Duodenal mucosa (tissue), 2 donors: ENCODE results near the gene SCNN1A.
A peak's percentile ranks its signal among the peaks of the same experiment; 100 is the strongest.

Experiments
- H3K27ac ChIP-seq: one replicate; pipeline ENCODE4 v1.7.0; 2013; ENCODE audit warnings: low read depth, low read length
- H3K27me3 ChIP-seq, 2 donors: one replicate each; pipeline ENCODE4 v1.7.0; 2013; ENCODE audit warnings: low read length in 2 of 2, control low read depth in 1 of 2; ENCODE audit not compliant: insufficient read depth in 2 of 2, control insufficient read depth in 1 of 2
- H3K36me3 ChIP-seq, 2 donors: one replicate each; pipeline ENCODE4 v1.7.0; 2013; ENCODE audit warnings: low read length in 2 of 2, control low read depth in 1 of 2; ENCODE audit not compliant: insufficient read depth in 2 of 2, control insufficient read depth in 1 of 2
- H3K4me1 ChIP-seq, 2 donors: one replicate each; pipeline ENCODE4 v1.7.0; 2013; ENCODE audit warnings: low read length in 2 of 2, control low read depth in 1 of 2; ENCODE audit not compliant: insufficient read depth in 2 of 2, control insufficient read depth in 1 of 2
- H3K4me3 ChIP-seq, 2 donors: one replicate each; pipeline ENCODE4 v1.7.0; 2013; ENCODE audit warnings: low read length in 2 of 2, low read depth in 1 of 2
- H3K9ac ChIP-seq, 2 donors: one replicate each; pipeline ENCODE4 v1.7.0; 2013; ENCODE audit warnings: low read length in 2 of 2, low read depth in 1 of 2
- H3K9me3 ChIP-seq, 2 donors: one replicate each; pipeline ENCODE4 v1.7.0; 2013; ENCODE audit warnings: low read length in 2 of 2, control low read depth in 1 of 2; ENCODE audit not compliant: control insufficient read depth in 1 of 2

The SCNN1A gene

DNA sequence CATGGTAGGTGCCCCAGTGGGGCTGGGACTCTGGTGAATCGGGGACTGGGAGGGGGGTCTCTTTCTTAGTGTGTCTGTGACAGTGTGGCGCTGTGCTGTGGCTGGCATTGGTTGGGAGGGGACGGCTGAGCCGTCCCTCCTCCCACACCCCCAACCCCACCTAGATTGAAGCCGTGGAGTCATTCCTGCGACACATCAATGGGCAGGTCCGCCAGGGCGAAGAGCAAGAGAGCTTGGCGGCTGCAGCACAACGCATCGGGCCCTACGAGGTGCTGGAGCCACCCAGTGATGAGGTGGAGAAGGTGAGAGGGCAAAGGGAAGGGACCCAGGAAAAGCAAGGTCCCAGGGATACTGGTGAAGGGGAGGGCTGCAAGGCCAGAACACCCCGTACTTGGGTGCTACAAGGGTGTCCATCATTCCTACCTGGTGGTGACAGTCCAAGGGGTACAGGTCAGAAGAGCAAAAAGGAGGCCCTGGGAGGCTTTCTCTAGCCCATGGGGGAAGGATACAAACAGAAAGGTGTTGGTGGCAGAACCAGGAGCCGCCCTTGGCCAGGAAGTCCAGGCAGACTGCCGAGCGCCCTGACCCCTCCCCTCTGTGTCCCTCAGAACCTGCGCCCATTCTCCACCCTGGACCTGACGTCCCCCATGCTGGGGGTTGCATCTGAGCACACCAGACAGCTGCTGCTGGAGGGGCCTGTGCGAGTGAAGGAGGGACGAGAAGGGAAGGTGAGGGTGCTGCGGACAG, 57.5 kb downstream of the SCNN1A start:
- Histone ChIP-seq H3K4me1 (peaks cover 7 to 14% of the 10 kb centered on the region in 2 donors), H3K27ac (no peak overlapping the region), H3K36me3 (peaks cover 12 to 74% of the 10 kb centered on the region in 2 donors), H3K4me3 (no peak overlapping the region), H3K9me3 (no peaks in the 10 kb centered on the region), H3K9ac (no peak overlapping the region), H3K27me3 (no peaks in the 10 kb centered on the region)

DNA sequence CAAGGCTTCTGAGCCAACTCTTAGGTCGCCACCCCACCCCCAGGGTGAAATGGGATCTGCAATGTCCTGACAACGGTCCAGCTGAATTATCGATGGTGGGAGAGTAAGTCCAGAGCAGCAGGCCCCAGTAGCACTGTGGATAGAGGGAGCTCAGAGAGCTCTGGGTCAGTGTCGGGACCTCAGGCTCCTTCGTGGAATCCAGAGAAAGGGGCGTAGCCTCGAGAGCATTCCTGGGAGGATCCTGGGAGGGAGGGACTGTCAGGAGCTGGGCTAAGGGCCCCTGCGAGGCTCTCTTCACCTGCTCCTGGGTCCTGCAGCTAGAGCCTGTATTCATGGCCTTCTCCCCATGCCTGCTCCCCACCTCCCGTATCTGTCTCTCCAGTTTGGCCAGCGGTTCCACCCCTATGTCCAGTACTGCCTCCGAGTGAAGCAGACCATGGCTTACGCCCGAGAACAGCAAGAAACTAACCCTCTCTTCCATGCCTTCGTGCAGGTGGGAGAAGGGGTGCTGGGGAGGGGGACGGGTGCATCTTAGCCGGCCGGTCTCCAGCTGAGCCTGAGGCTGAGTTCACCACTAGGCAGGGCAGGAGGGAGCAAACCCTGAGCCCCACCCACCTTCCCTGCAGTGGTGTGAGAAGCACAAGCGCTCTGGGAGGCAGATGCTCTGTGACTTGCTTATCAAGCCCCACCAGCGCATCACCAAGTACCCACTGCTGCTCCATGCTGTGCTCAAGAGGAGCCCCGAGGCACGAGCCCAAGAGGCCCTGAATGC, 58.3 kb downstream of the SCNN1A start:
- Histone ChIP-seq H3K4me3 (no peak overlapping the region), H3K9ac (no peak overlapping the region)

DNA sequence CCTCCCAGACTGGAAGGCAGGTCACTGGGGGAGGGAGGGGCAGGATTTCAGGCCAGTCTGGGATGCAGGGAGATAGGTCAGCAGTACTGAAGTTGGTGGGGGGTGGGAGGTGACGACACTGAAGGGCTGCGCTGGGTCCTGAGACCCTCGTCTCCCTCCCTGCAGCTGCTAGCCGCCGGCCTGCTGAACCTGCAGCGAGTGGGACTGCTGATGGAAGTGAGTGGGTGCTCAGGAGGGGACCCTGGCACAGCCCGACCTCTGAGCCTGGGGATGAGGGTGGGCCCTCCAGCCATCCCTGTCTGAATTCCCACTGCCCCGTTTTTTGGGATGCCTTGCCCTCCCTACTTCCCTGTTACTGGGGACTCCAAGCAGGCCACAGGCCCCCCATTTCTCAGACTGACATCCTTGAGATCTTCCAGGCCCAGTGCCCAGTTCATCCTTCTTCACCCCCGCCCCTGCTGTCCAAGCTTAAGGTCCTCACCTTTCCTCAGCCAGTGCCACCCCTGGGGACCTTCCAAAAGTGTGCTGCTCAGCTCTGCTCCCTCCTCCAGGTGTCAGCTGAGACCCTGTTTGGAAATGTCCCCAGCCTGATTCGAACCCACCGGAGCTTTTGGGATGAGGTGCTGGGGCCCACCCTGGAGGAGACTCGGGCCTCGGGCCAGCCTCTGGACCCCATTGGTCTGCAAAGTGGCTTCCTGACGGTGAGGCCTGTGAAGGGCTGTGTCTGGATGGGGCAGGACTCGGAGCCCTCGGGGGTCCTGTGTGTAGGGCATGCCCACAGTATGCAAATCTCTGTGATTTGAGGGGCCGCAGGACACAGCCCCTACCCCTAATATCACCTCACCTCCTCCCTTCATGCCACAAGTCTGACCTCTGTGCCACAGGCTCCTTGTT, 59.4 kb downstream of the SCNN1A start:
- Histone ChIP-seq H3K9me3 (no peaks in the 10 kb centered on the region), H3K36me3 (peaks cover 12 to 69% of the 10 kb centered on the region in 2 donors), H3K27ac (no peak overlapping the region), H3K27me3 (no peaks in the 10 kb centered on the region), H3K4me3 (no peak overlapping the region), H3K9ac (no peak overlapping the region), H3K4me1 (peaks cover 20 to 22% of the 10 kb centered on the region in 2 donors)

More for the DNA sequence above, 58.3 kb downstream of the SCNN1A start:
- no peak overlapping the region for H3K27ac ChIP-seq
- peaks cover 12 to 74% of the 10 kb centered on the region in 2 donors for H3K36me3 ChIP-seq
- H3K27me3 ChIP-seq = no peaks in the 10 kb centered on the region
- peaks cover 15 to 18% of the 10 kb centered on the region in 2 donors for H3K4me1 ChIP-seq
- no peaks in the 10 kb centered on the region for H3K9me3 ChIP-seq

DNA sequence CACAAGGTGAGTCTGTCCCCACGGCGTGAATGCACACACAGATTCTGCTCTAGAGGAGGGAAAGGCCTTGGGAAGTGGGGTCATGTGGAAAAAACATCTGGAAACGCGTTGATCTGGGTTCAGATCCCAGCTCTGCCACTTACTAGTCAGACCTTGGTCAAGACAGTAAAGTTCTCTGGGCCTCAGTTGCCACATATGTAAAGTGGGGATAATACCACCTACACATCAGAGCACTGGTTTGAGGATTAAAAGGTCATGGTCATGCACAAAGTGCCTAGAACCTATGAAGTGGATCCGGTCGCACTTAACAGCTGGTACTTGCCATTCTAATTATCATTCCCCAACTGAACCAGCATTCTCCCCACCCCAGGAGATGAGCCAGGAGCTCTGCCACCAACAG, 60.2 kb downstream of the SCNN1A start:
- Histone ChIP-seq H3K9ac (no peak overlapping the region), H3K9me3 (no peaks in the 10 kb centered on the region), H3K36me3 (peaks cover 12 to 64% of the 10 kb centered on the region in 2 donors), H3K27ac (no peak overlapping the region), H3K4me3 (no peak overlapping the region), H3K27me3 (no peaks in the 10 kb centered on the region), H3K4me1 (peaks cover 20 to 22% of the 10 kb centered on the region in 2 donors)

DNA sequence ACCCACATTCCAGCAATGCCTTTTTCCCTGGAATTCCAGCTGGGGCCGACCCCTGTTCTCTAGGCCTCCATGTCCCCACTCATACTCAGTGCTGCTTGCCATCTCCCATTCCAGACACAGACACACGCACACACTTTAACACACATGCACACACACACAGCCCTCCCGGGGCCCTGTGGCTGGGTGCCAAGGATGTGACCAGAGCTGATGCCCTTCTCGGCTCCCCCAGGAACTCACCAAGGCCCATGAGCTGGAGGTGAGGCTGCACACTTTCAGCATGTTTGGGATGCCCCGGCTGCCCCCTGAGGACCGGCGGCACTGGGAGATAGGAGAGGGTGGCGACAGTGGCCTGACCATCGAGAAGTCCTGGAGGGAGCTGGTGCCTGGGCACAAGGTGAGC, 60.6 kb downstream of the SCNN1A start:
- no peaks in the 10 kb centered on the region for H3K27me3 ChIP-seq
- H3K4me1 ChIP-seq = peaks cover 20 to 22% of the 10 kb centered on the region in 2 donors
- H3K4me3 ChIP-seq = no peak overlapping the region
- H3K27ac ChIP-seq = no peak overlapping the region
- H3K36me3 ChIP-seq = peaks cover 12 to 60% of the 10 kb centered on the region in 2 donors
- no peak overlapping the region for H3K9ac ChIP-seq
- H3K9me3 ChIP-seq = no peaks in the 10 kb centered on the region

DNA sequence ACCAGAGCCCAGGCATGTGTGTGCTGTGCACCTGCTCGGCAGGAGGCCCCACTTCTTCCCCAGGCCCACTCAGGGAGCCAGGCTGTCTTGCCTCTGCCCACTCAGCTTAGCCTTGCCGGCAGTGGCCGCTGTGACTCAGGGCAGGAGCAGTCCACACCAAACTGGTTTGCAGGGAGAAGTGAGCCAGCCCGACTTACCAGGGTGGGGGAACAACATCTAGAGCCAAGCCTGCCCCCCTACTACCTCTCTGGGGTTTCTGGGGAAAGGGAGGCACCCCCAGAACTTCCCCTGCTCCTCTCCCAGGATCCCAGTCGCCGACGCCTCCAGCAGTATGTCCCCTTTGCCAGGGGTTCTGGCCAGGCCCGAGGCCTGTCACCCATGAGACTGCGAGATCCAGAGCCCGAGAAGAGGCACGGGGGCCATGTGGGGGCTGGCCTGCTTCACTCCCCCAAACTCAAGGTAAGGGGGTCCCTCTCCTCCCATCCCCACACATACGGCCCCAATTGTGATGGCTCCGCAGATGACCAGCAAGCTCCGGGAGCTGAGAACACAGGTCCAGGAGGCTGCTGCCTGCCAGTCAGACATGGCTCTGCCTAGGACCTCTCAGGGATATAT, 61.9 kb downstream of the SCNN1A start:
- H3K4me1 ChIP-seq = peaks cover 29 to 31% of the 10 kb centered on the region in 2 donors
- H3K4me3 ChIP-seq = peak overlapping the region; percentile 30 to 46
- peak overlapping the region; percentile 65 to 92 for H3K9ac ChIP-seq
- peak overlapping the region; percentile 68 for H3K27ac ChIP-seq
- H3K9me3 ChIP-seq = no peaks in the 10 kb centered on the region
- peaks cover 7 to 48% of the 10 kb centered on the region in 2 donors for H3K36me3 ChIP-seq
- no peaks in the 10 kb centered on the region for H3K27me3 ChIP-seq

DNA sequence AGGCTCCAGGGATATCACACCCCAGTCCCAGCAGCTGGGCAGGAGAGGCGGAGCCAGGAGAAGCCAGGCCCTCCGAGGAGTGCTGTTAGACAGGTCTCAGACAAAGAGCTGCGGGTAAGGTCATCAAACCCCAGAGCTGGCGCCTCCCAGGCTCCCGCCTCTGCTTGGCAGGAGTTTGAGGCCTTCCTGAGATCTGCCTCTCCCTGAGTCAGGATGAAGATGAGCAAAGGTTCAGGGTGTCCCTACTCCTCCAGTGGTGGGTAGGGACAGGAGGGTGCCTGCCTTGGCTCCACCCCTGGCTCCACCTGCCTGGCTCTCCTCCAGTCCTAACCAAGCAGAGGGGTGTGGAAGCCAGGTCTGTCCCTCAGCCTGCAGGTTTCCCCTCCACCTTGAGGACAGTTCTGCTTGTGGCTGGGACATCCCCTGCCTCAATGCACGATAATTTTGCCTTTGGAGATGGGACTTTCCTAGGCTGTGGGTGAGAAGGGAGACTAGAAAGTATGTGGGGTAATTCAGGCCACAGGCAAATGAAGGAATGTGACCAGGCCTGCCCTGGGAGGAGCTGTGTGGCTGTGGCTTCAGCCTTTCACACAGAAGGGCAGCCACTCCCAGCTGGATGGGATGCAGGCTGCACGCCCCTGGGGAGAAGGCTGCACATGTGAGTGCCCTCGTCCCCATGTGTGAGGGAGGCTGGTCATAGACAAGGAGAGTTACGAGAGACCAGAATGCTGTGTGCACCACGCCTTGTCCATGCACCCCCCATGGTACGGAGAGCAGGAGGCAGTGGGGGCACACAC, 62.6 kb downstream of the SCNN1A start:
- Histone ChIP-seq H3K4me1 (peaks cover 36 to 39% of the 10 kb centered on the region in 2 donors), H3K27me3 (no peaks in the 10 kb centered on the region), H3K27ac (peak overlapping the region; percentile 68), H3K9me3 (no peaks in the 10 kb centered on the region), H3K9ac (peak overlapping the region; percentile 65 to 92), H3K4me3 (peak overlapping the region; percentile 30 to 74), H3K36me3 (peaks cover 7 to 40% of the 10 kb centered on the region in 2 donors)

DNA sequence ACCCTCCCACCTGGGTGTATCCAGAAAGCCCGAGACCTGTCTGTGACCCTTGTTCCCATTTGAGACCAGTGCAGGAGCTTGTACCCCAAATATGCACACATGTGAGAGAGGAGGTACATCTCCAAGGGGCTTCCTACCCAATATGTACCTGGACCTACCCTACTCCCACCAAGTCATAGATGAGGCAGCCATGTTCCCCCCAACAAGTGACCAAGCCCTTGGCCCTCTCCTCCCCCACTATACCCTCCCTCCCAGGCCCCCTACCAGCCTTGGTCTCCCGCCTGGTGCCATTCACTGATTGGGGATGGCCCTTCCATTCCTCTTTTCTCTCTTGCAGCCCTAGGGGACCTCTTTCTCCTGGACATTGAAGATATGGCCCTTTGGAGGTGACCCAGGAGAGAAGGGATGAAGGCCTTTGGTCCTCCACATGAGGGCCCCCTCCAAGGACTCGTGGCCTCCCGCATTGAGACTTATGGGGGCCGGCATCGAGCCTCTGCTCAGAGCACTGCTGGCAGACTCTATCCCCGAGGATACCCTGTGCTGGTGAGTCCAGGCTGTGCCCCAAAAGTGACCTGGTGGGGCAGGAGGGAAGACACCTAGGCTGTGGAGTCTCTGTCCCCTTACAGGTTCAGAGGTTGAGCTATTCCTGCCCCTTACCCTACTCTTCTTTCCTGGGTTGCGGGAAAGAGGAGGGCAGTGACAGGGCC, 63.4 kb downstream of the SCNN1A start:
- Histone ChIP-seq H3K9ac (peak overlapping the region; percentile 35 to 92), H3K4me3 (peak overlapping the region; percentile 4 to 74), H3K9me3 (no peaks in the 10 kb centered on the region), H3K4me1 (peaks cover 38 to 42% of the 10 kb centered on the region in 2 donors), H3K27me3 (no peaks in the 10 kb centered on the region), H3K27ac (peak overlapping the region; percentile 68), H3K36me3 (peaks cover 7 to 33% of the 10 kb centered on the region in 2 donors)
